GM21390 (cell line): ENCODE data around the gene CAMK2A.

Source experiments
- ATAC-seq: cut with Tn5 transposase; IDR thresholded peaks from one replicate; pipeline ENCODE4 v1.9.1; 2021; ENCODE audit not compliant: unreplicated experiment

Gene CAMK2A

GRCh38 chr5:150190503-150190979 lies 99.0 kb downstream of the CAMK2A start:
- no peak for ATAC-seq

- ATAC-seq = no peak
These were observed 99.7 kb downstream of the CAMK2A start, which contains the start of gene SLC6A7 for GRCh38 chr5:150189728-150190502. Gene SLC6A7 (plus strand): TSS chr5:150190062. CDS start chr5:150190328, 266 bp downstream.

- ATAC-seq = no peak
These were observed 100.2 kb downstream of the CAMK2A start for GRCh38 chr5:150189326-150189725.

- no peak for ATAC-seq
These were observed 101.3 kb downstream of the CAMK2A start for GRCh38 chr5:150188146-150188842.

- ATAC-seq = no peak
These were observed 102.7 kb downstream of the CAMK2A start for GRCh38 chr5:150186897-150187296.

- ATAC-seq = no peak
These were observed 103.4 kb downstream of the CAMK2A start for GRCh38 chr5:150186137-150186536.

GRCh38 chr5:150184990-150185912 lies 104.3 kb downstream of the CAMK2A start:
- no peak for ATAC-seq

- no peak for ATAC-seq
These were observed 105.6 kb downstream of the CAMK2A start for GRCh38 chr5:150184006-150184405.

GRCh38 chr5:150183436-150183835 lies 106.1 kb downstream of the CAMK2A start:
- ATAC-seq = no peak

- ATAC-seq = no peak
These were observed 106.8 kb downstream of the CAMK2A start for GRCh38 chr5:150182774-150183173.

- no peak for ATAC-seq
These were observed 107.6 kb downstream of the CAMK2A start for GRCh38 chr5:150181766-150182545.

- no peak for ATAC-seq
These were observed 108.5 kb downstream of the CAMK2A start for GRCh38 chr5:150181027-150181426.

- ATAC-seq = no peak
These were observed 109.1 kb downstream of the CAMK2A start for GRCh38 chr5:150180241-150181026.

GRCh38 chr5:150179019-150179620 lies 110.5 kb downstream of the CAMK2A start:
- ATAC-seq = no peak

GRCh38 chr5:150178262-150178661 lies 111.3 kb downstream of the CAMK2A start:
- no peak for ATAC-seq

GRCh38 chr5:150177721-150178120 lies 111.9 kb downstream of the CAMK2A start:
- no peak for ATAC-seq

- no peak for ATAC-seq
These were observed 112.7 kb downstream of the CAMK2A start for GRCh38 chr5:150176745-150177477.

- no peak for ATAC-seq
These were observed 114.0 kb downstream of the CAMK2A start for GRCh38 chr5:150175536-150175935.
